CD4-positive, alpha-beta T cell treated with Interleukin-17A for 1 hour (primary cell): ENCODE data around the gene ITPK1.

ENCODE experiments used
- DNase-seq: peaks from one replicate; pipeline ENCODE4 v3.0.0-alpha.2; 2020

The ITPK1 gene

GRCh38 chr14:92906823-92907222, 208.9 kb downstream of the ITPK1 start:
- DNase-seq: no peak

GRCh38 chr14:92906420-92906819, 209.3 kb downstream of the ITPK1 start:
- no peak for DNase-seq

DNA sequence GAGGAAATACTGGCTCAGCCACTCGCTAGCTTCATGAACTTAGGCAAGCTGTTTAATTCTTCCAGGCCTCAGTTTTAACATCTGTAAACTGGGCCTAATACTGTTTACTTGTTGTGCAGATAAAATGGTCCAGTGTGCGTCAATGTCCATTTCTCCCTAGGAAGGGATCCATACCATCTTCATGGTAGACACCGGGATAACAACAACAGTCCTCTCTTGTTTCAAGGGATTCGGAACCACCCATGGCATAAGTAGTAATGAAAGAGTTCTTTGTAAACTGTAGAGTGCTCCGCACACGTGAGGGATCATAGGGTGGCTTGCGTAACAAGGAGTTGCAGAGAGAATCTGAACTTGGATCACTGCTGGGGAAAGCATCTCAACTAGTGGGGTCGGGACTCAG, 210.1 kb downstream of the ITPK1 start:
- DNase-seq: no peak

DNA sequence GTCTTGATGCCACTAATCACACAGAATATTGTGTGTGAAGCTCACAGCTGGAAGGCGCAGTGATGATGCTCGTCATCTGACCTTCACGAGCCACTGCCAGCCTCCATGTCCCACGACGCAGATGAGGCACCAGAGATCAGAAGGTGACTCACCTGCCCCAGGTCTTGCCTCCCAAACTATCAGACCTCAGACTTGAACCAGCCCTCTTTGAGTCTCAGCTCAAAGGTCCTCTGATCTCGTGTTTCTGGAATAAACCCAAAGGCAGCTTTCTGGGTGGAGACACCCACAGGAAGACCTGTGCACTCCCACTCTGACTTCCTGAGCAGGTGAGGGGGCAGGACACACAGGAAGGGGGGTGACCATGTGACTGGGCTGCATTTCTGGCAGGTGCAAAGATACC, 212.4 kb downstream of the ITPK1 start:
- DNase-seq: peak; percentile 7

- DNase-seq: no peak
These were observed 213.0 kb downstream of the ITPK1 start for GRCh38 chr14:92902726-92903125.

DNA sequence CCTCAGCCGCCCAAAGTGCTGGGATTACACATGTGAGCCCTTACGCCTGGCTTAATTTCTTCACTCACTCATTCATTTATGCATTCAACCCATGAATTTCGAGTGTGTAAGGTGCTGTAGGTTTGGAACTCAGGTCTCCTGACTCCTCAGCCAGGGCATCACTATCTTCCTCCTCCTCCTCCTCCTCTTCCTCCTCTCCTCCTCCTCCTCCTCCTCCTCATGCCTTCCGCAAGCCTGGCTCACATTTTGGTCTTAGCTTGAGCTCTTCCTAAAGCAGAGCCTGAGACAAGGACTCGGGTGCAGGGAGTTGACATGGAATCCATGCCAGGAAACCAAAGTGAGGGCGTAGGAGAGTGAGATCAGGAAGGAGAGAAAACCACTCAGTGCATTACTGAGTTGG, 213.5 kb downstream of the ITPK1 start:
- DNase-seq: no peak

DNA sequence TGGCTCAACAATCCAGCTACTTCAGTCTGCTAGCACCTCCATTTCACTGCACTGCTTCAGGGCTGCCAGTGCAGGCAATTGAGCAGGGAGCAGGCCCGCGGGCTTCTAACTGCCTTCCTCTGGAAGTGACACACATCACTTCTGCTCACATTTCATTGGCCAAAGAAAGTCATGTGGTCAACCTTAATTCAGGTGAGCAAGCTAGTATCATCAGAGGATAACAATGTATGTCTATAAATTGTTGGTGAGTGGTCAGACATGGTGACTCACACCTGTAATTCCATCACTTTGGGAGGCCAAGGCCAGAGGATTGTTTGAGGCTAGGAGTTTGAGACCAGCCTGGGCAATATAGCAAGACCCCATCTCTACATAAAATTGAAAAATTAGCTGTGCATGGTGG, 215.1 kb downstream of the ITPK1 start:
- DNase-seq: no peak

- DNase-seq: no peak
These were observed 217.1 kb downstream of the ITPK1 start for GRCh38 chr14:92898566-92899131.

DNA sequence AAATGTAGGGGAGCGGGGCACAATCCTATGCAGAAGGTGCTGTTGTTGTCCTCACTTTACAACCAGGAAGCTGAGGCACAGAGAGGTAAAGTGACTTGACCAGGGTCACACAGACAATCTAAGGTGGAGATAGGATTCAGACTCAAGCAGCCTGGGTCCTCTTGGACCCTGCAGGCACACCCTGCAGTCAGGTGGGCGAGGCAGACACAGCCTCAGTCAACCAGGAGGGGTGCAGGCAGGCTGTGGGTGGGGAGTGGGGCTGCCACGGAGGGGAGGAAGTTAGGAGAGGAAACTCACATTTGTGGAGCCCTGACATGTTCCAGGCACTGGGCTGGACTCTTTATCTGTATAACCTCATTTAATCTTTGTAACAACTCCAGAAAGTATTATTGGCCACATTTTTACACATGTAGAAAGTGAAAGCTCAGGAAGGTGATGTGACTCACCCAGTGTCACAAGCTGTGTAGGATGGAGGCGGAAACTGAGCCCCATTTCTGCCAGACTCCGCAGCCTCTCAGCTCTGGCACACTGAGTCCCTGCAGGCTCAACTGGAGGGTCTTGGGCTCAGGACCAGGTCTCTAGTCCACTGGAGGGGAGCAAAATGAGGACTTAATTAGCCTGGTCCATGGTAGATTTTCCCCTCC, 217.7 kb downstream of the ITPK1 start:
- DNase-seq: peak; percentile 23

GRCh38 chr14:92895352-92895878, 220.3 kb downstream of the ITPK1 start:
- no peak for DNase-seq

- no peak for DNase-seq
These were observed 223.1 kb downstream of the ITPK1 start for GRCh38 chr14:92892589-92892988.

DNA sequence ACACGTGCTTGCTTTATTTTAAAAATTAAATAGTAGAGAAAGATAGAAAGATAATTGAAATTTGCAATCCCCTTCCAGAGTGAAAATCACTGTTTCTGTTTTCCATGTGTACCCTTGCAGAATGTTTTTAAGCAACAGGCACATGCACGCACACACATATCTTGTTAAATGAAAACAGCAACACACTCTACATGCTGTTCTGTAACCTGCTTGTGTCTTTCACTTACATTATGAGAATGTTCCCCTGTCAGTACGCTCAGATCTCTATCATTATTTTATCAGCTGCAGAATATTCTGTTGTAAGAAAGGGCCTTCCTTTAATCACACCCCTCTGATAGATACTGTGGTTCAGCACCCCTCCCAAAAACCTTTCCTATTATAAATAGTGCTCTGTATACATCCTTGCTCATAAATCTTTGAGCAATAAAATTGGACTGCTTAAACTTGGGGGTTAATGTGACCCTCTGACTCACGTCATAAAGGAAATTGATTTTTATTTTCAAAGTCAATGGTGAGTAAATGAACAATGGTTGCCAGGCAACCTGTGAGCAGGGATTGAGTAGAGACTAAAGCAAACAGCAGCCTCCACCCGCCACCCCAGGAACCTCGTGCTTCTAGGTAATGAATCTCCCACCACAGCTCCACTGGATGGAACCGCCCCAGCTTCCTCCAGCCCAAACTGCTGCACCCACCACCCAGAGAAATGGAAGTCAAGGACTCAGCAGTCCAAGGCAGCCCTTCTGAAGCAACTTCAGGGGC, 224.7 kb downstream of the ITPK1 start:
- DNase-seq: peak; percentile 13

GRCh38 chr14:92888896-92889295, 226.8 kb downstream of the ITPK1 start:
- no peak for DNase-seq

- DNase-seq: no peak
These were observed 228.6 kb downstream of the ITPK1 start for GRCh38 chr14:92887157-92887556.
